OCI-LY7 (cell line): ENCODE data around the gene AGBL3. TPM values are rescaled to one million over a fixed set of nuclear protein-coding genes. Genes with fewer than 3 reads are reported as not detected.

Source experiments
- BruUV-seq: library from RNA; stranded (reverse); fragments of 400-500 nt; replicated peaks from 2 replicates; lab custom pipeline; 2021; lab: Mats Ljungman, UMichigan
- CTCF ChIA-PET: fragments of 300-600 bp; sonication (Branson Sonifier 250); formaldehyde crosslinking; loops from one replicate; lab custom pipeline; 2022; ENCODE audit warnings: antibody characterized with exemption; ENCODE audit not compliant: unreplicated experiment; lab: Charles Lee
- POLR2A ChIA-PET: fragments of 300-600 bp; sonication (Branson Sonifier 250); formaldehyde crosslinking; loops from one replicate; lab custom pipeline; 2022; ENCODE audit warnings: antibody characterized with exemption; lab: Charles Lee
- DNase-seq: peaks from one replicate; pipeline ENCODE4 v3.0.0-alpha.2; 2015; ENCODE audit warnings: low spot score
- H2AFZ ChIP-seq: fragments of 200-600 bp; sonication (generic), shearing (Covaris generic); 2 replicates; pipeline ENCODE4 v1.6.1; 2014; ENCODE audit warnings: mild to moderate bottlenecking, antibody characterized with exemption, low read length, moderate library complexity
- H3K27ac ChIP-seq: fragments of 200-600 bp; sonication (generic); 2 replicates; pipeline ENCODE4 v1.5.1; 2014; ENCODE audit warnings: mixed run types, low read depth, mild to moderate bottlenecking, moderate library complexity, low read length, inconsistent platforms; ENCODE audit not compliant: poor library complexity, severe bottlenecking
- H3K36me3 ChIP-seq: fragments of 200-600 bp; sonication (generic); 2 replicates; pipeline ENCODE4 v1.6.1; 2014; ENCODE audit warnings: mild to moderate bottlenecking, antibody characterized with exemption, low read length, moderate library complexity, mixed read lengths; ENCODE audit not compliant: insufficient read depth
- H3K4me1 ChIP-seq: fragments of 200-600 bp; sonication (generic); 2 replicates; pipeline ENCODE4 v1.5.1; 2014; ENCODE audit warnings: mild to moderate bottlenecking, low read length; ENCODE audit not compliant: insufficient read depth, poor library complexity, severe bottlenecking
- H3K4me2 ChIP-seq: fragments of 200-600 bp; sonication (generic); 2 replicates; pipeline ENCODE4 v1.6.1; 2014; ENCODE audit warnings: mild to moderate bottlenecking, low read length
- H3K4me3 ChIP-seq: fragments of 200-600 bp; sonication (generic); 2 replicates; pipeline ENCODE4 v1.5.1; 2014; ENCODE audit warnings: mild to moderate bottlenecking, low read depth, low read length; ENCODE audit not compliant: poor library complexity, severe bottlenecking
- H3K79me2 ChIP-seq: fragments of 200-600 bp; sonication (generic); 2 replicates; pipeline ENCODE4 v1.6.1; 2016; ENCODE audit warnings: low read depth, mild to moderate bottlenecking, low read length, moderate library complexity, mixed read lengths; ENCODE audit not compliant: insufficient read depth
- H3K9me2 ChIP-seq: fragments of 200-600 bp; sonication (generic); 2 replicates; pipeline ENCODE4 v1.6.1; 2016; ENCODE audit warnings: mild to moderate bottlenecking, low read length, mixed read lengths; ENCODE audit not compliant: insufficient read depth
- H3K9me3 ChIP-seq: fragments of 200-600 bp; sonication (generic); 2 replicates; pipeline ENCODE4 v1.6.1; 2014; ENCODE audit warnings: mild to moderate bottlenecking, mixed run types, low read length, mixed read lengths
- H4K20me1 ChIP-seq: fragments of 200-600 bp; sonication (generic); 2 replicates; pipeline ENCODE4 v1.6.1; 2014; ENCODE audit warnings: mild to moderate bottlenecking, antibody characterized with exemption, low read length, moderate library complexity, mixed read lengths; ENCODE audit not compliant: insufficient read depth
- CTCF ChIP-seq: fragments of 200-600 bp; sonication (generic); conservative IDR thresholded peaks from 2 replicates; pipeline ENCODE4 v1.5.1; 2014; ENCODE audit warnings: mild to moderate bottlenecking, antibody characterized with exemption, low read length, moderate library complexity, mixed read lengths
- EZH2phosphoT487 ChIP-seq: fragments of 200-600 bp; sonication (generic); IDR thresholded peaks from 2 replicates; pipeline ENCODE4 v1.6.1; 2018; ENCODE audit warnings: low read depth, borderline replicate concordance, mild to moderate bottlenecking, mixed run types, antibody characterized with exemption, low read length, moderate library complexity, mixed read lengths
- intact Hi-C: fragments of 100-400 bp; cut with micrococcal nuclease; formaldehyde crosslinking; loops from one replicate; pipeline ENCODE4 v1.10.0; 2022; ENCODE audit not compliant: unreplicated experiment
- total RNA-seq, 2 experiments: library from RNA; depleted of rRNA in 1 of 2; stranded (reverse); fragments of >200 nt in 1 of 2; shearing (Covaris generic) in 1 of 2; gene quantifications; 2 replicates each; pipeline ENCODE4 v1.2.3, GENCODE V29; 2014 to 2022

AGBL3 gene
- total RNA-seq, 2 experiments from 2014 or later, result 3.5 to 4.9 TPM

DNA sequence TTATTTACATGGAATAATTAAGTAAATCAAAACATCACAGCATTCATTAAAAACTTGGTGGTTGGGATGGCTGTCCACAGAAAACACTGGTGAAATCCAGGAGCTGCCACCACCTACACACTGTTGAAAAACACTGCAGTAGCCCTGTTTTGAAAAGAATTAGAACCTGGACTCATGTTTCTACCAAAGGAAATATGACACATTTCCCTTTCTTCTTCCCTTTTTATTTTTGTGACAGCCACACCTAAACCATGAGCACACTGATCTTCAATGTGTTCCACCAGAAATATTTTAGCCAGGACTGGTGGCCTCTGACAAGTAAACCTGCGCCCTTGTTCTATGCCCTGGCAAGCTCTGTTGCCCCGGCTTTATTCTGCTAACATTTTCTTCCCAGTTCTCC is 164.8 kb downstream of the AGBL3 start:
- Histone ChIP-seq H3K27ac (no peak overlapping the region), H3K36me3 (no peaks in the 10 kb centered on the region), H3K4me1 (peaks cover 9% of the 10 kb centered on the region), H2AFZ (no peak overlapping the region), H3K9me2 (no peaks in the 10 kb centered on the region), H4K20me1 (no peaks in the 10 kb centered on the region), H3K9me3 (peaks cover 18% of the 10 kb centered on the region; the same call in 1 of the 2 replicates), H3K4me2 (no peak overlapping the region), H3K79me2 (no peaks in the 10 kb centered on the region), H3K4me3 (no peak overlapping the region)
- ChIA-PET CTCF (no interaction called here), POLR2A (interaction anchor here (0.7 kb wide), 1 partner anchor 58 kb away, joined by 3 read pairs; no protein-coding TSS in a partner anchor)
- intact Hi-C loops, result no loop called here
- no TSS peak for BruUV-seq
- no peak for DNase-seq
- no peak for TF ChIP-seq CTCF
- TF ChIP-seq EZH2phosphoT487, result no peak

- no peaks in the 10 kb centered on the region for H3K79me2 ChIP-seq
- H3K4me2 ChIP-seq, result no peak overlapping the region
- POLR2A ChIA-PET, result no interaction called here
- intact Hi-C loops, result no loop called here
- H3K4me3 ChIP-seq, result no peak overlapping the region
- H3K4me1 ChIP-seq, result peaks cover 9% of the 10 kb centered on the region
- no peak overlapping the region for H2AFZ ChIP-seq
- no peaks in the 10 kb centered on the region for H3K36me3 ChIP-seq
- no peaks in the 10 kb centered on the region for H4K20me1 ChIP-seq
- peaks cover 22% of the 10 kb centered on the region; the same call in 1 of the 2 replicates for H3K9me3 ChIP-seq
- no peak for TF ChIP-seq EZH2phosphoT487
- no peak for TF ChIP-seq CTCF
- no TSS peak for BruUV-seq
- no peaks in the 10 kb centered on the region for H3K9me2 ChIP-seq
- DNase-seq, result no peak
- H3K27ac ChIP-seq, result no peak overlapping the region
- CTCF ChIA-PET, result no interaction called here
Measured at GRCh38 chr7:135151533-135151932, 165.2 kb downstream of the AGBL3 start.

DNA sequence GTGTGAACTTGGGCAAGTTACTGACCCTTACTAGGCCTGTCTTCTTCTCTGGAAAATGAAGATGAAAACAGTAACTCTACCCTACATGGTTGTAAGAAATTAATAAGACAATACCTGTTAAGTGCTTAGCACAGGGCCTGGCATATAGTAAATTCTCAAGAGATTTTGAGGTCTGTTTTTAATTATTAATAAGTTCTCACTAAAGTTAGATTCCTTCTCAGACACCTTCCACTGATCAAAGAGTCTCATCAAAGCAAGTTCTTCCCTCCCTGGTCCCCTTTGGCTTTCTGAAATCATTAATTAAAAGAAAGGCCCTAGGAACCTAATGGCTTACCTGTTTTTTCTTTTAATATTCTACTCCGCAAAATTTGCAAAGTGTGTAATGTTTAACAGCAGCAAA is 166.1 kb downstream of the AGBL3 start:
- no peak overlapping the region for H2AFZ ChIP-seq
- no peak overlapping the region for H3K4me2 ChIP-seq
- ChIA-PET CTCF (no interaction called here), POLR2A (no interaction called here)
- H3K27ac ChIP-seq, result no peak overlapping the region
- H3K79me2 ChIP-seq, result no peaks in the 10 kb centered on the region
- TF ChIP-seq EZH2phosphoT487 (no peak), CTCF (no peak)
- intact Hi-C loops, result no loop called here
- no peak for DNase-seq
- H3K4me3 ChIP-seq, result no peak overlapping the region
- H3K36me3 ChIP-seq, result no peaks in the 10 kb centered on the region
- peaks cover 30% of the 10 kb centered on the region; the same call in 1 of the 2 replicates for H3K9me3 ChIP-seq
- no TSS peak for BruUV-seq
- H3K9me2 ChIP-seq, result no peaks in the 10 kb centered on the region
- no peaks in the 10 kb centered on the region for H4K20me1 ChIP-seq
- H3K4me1 ChIP-seq, result peaks cover 9% of the 10 kb centered on the region
